A204.1 (cell line): ENCODE measurements around the gene HS2ST1.

Source experiments
- FAIRE-seq: peaks from 2 replicates; lab custom pipeline; 2012; peaks lifted over from hg19 to GRCh38; lab: Jason Lieb, UNC

The HS2ST1 gene

DNA sequence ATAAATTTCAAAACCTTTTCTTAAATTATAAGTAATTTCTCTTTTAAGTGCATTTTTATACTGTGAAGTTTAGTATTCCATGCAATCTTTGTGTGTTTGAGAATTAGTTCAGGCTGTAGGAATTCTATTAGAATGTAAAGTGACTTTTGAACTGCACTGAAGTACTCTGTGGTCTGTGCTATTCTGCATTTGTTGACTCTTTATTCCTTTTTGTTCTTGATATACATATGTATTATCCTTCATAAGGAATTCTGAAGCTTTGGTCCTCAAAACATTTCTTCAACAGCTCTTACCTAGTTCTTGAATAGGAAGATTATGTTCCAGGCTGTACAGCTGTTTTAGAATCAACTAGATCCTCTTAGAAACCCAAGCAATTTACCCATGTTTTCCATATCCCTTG, 158.0 kb downstream of the HS2ST1 start:
- FAIRE-seq, result no peak

DNA sequence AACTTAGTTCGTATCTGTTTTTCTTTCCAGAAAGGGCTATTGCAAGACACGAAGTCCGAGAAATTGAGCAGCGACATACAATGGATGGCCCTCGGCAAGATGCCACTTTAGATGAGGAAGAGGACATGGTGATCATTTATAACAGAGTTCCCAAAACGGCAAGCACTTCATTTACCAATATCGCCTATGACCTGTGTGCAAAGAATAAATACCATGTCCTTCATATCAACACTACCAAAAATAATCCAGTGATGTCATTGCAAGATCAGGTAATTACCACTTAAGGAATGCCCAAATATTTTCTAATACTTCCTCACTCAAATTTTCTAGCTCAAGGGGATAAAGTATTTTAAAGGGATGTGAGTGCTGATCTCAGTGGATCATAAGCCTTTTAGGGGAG, 158.5 kb downstream of the HS2ST1 start:
- FAIRE-seq, result no peak

DNA sequence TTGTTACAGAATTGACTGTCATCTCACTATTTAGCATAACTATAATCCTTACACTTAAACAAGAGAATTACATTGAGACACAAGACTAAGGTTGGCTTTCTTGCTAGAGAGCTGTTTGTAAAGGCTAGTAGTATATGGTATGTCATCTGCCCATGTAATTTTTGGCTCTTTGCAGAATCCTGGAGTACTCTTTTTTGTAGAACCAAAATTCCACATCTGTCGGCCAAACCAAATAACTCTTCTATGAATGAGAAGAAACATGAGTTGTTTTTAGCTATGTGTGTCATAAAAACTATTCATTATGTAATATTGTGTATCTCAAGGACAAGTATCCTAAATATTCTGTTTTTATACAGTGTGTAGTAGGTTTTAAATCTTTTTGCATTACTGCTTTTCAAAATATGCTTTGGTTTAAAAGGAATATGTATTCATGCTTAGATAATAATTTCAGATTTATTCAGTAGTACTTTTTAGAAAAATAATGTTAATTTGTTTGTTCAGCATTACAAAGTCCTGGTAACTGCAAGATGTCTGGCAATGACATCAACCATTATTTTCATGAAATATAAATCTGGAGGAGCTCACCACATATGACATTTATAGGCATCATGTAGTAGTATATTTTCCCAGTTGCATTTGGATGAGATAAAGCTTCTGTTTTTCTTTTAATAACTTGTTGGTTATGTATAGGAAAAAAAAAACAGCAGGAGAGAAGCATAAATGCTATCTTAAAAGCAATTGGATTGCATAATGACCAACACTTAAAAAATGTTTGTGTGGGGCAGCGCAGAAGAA, 159.8 kb downstream of the HS2ST1 start:
- no peak for FAIRE-seq

DNA sequence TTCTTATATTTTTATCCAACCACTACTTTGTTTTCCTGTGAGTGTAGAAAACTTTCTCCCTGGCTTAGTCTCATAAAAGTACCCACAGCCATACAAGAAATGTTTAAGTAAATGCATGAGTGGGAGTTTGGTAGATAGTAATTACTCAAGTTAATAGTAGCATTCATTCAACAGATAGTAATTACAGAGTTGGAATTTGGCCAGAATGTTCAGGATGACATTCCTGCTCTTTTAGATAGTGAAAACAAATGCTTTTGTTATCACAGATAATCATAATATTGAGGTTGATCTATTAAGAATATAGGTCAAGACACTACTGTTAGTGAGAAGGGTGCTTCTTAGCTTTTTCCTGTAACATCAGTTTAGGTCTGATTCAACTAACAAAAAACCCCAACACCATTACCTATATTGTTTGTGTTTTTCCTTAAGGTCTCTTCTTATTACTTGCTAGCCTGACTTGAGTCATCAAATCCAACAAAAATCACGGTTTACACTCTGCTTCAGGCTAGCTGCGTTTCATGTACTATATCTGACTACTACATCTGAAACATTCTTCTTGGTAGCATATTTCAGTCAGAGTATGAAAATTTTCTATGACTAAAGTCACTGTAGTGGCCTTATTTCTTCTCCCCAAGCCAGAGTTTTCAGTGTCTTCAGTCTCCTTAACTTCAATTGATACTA, 163.7 kb downstream of the HS2ST1 start:
- FAIRE-seq, result no peak

DNA sequence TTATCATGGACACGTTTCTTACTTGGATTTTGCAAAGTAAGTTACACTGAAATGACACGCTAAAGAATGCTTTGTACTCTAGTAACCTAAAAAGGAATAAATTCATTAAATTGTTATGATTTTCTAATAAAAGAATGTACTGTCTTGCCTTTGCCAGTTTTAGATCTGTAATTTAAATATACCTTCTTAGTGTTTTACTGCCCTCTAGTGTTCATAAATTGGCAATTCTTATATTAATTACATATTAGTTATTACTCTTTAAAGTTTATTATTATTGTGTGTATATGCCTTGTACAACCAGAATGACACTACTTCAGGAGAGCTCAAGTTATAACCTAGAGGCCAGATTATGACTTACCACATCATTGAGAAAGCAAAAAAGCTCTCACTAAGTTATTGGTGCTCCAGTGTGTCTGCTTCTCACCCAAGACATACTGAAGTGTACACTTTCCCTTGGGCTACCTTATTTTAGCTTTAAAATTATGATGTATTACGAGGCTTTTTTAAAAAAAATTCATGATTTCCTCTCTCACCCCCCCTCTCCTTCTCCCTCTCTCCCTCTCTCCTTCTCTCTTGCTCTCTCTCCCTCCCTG, 169.9 kb downstream of the HS2ST1 start:
- FAIRE-seq, result peak; percentile 97

DNA sequence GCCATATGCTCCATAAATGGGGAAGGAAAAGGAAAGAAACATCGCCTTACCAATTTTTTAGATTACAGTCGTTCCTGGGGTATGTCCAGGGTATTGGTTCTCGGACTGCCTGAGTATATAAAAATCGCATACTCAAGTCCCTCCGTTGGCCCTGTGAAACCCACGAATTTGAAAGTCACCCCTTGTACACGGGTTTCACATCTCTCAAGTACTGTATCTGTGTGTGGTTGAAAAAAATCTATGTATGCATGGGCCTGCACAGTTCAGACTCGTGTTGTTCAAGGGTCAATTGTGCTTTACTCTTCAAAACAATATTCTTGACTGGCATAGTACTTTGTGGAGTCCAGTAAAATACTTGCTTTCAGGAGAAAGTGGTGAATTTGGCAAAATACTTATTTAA, 171.7 kb downstream of the HS2ST1 start:
- FAIRE-seq, result no peak

DNA sequence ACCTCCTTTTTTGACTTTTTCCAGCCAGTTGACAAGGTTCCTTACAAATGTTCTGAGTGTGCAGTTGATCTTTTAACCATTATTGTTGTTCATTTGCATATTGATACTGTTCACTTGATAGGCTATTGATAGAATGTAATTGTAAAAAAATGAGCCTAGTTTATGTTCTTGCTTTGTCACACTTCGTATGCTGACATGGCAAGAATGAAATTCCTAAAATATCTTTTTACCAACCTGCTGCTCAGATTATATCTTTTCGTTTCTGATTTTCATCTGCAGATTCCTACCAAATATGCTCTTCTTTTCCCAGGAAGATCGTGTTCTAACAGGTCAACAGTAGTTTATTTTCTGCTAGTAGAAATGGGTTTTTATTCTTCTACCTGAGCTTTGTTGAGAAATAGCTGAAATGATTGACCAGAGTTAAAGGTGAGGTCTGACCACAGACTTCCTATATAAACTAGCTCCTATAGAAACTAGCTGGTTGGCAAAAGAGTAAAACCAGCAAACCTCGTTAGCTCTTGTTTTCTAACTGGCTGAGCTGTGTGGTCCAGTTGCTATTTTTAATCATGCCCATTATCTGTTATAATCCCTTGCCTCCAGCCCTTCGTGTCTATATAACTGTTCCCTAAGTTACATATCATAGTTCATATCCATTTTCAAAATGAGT, 174.8 kb downstream of the HS2ST1 start:
- FAIRE-seq, result no peak

DNA sequence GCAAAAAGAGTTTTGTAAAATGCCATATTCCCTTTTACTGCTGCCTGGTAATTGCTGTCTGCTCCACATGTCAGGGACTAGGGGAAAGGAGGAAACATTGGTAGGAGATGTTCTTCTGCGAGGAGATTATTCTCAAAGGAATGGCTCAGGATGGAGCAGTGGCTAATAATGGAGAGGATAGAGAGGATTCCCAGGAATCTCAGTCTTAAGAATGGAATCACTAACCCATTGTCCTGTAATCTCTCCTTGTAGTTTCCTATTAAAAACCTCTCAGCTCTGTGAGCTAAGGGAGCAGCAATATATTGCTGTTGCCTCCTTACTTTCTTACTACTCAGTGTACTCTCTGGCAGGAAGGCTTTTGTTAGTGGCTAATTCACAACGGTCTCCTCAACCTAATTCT, 175.4 kb downstream of the HS2ST1 start:
- no peak for FAIRE-seq

DNA sequence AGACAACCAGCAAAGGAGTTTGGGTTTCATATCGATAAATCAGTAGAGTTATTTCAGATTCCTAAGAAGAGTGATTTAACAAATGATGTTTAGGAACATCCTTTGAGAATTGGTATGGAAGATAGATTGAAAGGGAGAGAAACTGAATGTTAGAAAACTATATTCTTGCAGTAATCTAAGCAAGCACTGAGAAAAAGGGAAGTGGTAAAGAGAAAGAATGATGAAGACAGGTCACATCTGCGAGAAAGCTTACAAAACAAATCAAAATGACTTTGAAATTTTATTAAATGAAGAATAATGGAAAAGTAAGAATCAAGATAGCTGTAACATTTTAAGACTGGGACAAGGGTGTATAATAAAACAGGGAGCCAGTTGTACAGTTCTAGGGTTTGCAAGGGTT, 177.0 kb downstream of the HS2ST1 start:
- FAIRE-seq, result no peak

DNA sequence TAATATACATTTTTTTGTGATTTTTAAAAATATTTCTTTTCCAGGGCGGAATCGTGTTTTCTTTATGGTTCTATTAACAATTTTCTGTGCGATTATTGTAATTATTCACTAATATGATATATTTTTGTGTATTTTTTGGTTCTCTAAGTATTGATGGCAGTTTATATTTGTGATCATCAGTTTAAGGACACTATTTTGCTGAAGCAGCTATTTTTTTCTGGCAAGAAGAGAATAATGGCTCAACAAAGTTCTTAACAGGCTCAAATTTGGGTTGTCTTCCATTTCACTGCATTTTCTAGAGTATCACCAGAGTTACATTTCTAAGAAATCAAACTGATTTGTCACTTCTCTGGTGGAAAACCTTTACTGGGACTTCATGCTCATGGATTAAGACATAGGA, 178.4 kb downstream of the HS2ST1 start:
- FAIRE-seq, result no peak

DNA sequence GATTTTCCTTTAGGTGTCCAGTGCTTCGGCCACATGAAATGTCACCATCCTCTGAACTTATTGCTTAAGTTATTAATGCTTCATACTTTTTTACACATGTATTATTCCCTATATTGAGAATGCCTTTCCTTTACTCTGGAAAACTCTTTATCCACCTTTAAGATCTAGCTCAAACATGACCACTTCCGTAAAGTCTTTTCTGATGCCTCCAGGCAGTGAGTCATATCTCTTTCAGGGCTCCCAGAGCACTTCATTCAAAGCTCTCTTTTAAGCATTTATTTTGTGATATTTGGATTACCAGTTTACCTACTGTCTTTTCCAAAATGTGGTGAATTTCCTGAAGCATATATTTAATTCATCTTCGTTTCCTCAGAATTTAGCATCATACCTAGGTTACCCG, 178.9 kb downstream of the HS2ST1 start:
- FAIRE-seq, result no peak

DNA sequence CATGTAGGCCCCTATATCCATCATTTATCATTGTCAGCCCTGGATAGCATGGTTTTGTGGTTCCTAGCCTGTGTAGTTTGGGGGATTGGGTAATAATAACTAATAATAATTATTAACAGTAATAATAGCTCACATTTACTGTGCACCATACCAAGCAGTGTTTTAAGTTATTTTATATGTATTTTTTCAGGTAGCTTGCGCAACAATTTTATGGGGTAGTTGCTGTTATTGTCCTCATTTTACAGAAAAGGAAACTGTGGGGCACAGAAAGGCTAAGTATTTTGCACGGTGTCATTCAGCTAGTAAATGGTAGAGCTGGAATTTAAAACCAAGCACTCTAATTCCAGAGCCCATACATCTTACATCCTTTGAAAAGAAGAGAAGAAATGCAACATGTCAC, 179.8 kb downstream of the HS2ST1 start:
- FAIRE-seq, result no peak

DNA sequence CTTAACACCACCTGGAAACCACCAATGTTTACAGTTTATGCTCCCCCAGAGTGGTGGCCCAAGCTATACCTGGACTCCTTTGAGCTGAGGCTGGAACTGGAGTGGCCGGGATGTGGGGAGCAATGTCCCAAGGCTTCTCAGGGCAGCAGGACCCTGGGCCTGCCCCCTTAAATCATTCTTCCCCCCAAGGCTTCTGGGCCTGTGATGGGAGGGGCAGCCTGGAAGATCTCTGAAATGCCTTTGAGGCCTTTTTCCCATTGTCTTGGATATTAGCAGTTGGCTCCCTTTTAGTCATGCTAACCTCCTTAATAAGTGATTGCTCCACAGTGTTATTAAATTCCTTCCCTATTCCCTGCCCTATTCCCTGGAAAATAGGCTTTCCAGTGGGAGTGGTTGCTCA, 185.8 kb downstream of the HS2ST1 start:
- FAIRE-seq, result no peak

DNA sequence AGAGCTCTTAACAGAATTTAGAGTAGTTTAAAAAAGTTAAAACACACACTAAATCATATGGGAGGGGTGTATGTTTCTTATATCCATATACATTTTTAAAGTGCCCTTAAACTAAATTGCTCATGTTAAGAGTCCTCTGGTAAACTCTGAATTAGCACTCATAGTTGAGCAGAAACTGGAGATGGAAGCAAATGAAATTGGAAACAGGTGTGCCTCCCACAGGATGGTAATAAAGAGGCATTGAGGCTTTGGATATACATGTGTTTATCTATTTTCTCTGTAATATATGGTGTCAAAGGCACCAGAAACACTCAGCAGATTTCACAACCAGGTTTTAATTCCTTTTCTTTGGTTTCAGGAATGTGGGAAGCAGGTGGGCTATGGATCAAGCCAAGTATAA, 188.6 kb downstream of the HS2ST1 start:
- no peak for FAIRE-seq

DNA sequence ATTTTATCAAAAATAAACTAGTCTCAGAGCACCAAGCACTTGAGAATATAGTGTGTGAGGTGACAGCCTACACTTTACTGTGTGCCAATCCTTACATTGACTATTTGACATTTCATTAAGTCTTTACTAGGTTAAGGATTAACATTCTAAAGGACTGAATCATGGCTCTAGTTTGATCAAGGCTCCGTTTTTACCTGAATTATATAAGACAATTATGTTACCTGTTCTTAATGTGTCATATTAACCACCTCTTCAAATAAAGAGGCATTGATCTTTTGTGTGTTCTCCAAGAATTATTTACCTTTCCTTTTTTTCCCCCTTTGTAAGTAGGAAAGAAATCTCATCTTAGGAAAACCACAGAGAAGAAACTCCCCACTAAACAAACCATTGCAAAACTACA, 189.7 kb downstream of the HS2ST1 start:
- no peak for FAIRE-seq

DNA sequence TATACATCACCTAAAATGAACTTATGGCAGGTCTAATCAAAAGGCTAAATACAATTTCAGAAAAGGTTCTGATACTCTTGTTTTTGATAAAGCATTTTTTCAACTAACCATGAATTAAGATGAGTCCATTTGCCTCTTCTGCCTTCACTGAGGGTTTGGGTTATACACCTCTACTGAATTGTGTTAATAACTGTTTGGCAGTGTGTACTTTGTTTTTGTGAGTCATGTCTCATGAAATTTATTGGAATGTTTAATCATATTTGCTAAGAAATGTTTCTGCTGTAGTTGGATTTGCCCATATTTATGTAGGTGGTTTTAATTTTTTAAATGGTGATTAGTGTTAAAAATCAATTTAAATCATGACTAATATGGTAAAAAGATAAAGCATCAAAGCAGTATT, 190.5 kb downstream of the HS2ST1 start:
- no peak for FAIRE-seq

DNA sequence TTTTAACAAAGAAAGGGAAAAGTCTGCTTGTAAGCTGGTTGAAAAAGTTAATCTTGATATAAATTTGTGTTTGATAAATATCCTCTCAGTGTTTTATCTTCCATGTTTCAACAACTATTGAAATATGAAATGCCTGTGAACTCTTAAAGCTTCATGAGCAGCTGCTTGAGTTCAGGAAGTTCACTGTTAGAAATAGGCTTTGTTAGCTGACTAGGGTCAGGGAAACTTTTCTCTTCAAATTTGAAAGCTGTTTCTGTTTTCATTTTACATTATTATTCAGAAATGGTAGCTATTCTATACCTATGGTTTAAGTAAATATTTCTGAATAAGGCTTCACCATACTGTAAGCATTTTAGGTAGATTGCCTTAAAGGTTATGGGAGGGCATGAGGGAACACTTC, 191.7 kb downstream of the HS2ST1 start:
- no peak for FAIRE-seq

DNA sequence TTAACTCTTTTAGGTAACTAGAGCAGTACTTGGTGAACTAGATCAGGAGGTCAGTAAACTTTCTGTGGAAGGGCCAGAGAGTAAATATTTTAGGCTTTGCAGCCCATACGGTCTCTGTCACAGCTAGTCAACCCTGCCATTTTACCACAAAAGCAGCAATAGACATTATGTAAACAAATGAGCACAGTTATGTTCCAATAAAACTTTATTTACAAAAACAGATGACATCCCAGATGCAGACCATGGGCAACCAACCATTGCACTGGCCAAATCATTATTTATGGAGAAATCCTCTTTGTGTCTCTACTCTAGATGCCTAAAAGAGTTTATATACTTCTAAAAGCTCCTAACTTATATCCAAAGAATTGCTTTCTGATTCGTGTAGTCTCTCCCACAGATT, 192.4 kb downstream of the HS2ST1 start:
- no peak for FAIRE-seq

DNA sequence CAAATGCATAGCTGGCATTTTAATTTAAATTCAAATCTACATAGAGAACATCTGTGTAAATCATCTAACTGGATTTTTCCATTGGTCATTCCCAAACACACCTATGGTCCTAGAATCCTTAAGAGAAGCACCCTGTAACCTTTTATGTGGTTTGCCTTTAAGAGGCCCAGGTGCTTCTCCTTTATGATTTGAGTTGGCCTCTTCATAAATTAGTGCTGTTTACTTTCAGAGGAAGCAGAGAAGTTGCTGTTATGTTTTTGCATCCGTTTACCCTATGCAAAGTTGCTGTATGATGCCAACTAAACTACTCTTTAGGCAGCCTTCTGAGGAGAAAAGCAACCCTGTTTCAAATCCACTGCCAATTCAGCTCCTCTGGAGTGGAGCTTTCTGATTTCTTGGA, 193.8 kb downstream of the HS2ST1 start:
- FAIRE-seq, result no peak

DNA sequence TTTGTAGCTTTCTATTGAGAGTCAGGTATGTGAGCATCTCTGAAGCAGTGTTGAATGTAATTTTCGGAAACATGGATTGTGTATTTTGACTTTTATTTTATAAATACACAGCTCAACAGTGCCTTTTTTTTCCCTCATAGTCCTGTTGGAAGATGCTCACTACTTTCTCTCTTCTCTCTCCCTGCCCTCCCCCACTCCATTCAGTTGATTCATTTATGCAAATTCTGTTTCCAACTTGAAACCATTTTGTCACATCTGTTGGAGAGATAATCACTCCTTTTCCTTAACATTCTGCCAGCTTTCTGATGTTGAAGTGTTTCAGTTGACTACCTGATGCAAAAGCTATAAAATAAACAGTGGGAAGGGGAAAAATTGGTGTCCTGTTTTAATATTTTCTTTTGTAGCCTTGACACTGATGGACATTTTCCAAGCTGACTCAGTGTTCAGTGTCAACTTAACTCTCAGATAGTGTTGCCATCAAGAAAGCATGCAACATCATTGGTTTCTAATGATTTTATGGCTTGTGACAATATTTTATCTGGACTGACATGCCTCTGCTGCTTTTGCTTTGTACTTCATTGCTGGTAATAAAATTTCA, 194.5 kb downstream of the HS2ST1 start:
- FAIRE-seq, result no peak

DNA sequence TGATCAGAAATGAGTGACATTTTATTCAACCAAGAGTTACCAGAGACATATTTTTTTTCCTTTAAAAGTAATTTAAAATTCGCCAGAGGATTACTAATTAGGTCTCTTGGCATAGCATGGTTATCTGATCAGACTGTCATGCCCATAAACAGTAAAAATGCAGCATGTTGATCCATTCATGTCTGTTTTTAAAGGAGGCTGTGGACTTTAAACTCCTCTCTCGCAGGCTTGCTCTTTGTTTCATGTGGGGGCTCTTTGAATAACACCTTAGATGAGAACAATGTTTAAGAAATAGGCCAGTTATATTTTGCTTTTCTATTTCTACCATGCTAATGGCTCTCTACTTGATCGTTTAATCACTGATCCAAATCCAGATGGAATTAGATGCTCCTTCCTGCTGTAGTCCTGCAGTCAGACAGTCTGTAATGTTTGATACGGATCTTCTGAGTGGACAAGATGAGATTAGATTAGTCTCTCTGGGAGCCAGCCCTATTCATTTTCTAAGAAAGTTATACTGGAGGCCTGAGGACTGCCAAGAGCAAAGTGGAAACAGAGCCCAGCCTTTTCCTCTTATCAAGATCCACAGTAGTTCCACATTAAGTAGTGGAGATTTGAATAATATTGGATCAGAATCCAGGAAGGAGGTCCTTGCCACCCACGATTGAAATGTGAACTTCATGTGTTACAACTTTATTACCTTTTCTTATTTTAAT, 197.4 kb downstream of the HS2ST1 start:
- no peak for FAIRE-seq

DNA sequence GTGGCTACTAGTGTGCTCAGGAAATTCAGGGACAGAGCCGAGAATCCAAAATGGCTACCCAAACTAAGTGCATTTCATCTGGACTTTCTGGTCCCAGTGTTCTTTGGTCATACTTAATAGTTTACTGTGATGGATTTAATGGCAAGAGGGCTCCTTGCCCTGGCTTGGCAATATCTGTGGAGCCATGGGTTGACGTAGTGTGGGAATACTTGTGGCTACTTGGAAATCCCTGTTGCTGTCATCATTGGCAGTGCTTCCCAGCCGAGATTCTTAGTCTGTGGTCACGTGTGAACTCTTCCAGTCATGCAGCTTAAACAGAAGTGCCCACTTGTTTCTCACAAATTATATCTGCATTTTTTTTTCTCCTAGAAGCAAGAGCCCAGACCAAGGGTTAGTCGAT, 198.9 kb downstream of the HS2ST1 start:
- FAIRE-seq, result no peak
